Measurements from ENCODE around the gene CLNS1A.
"Not testable (repeated sequence)": the region's sequence is repeated elsewhere in the genome, so short reads cannot be mapped to it uniquely, and the experiment has no call there.

The CLNS1A gene
- 90.2 to 93.6 reads per million in 2 donors for total RNA-seq

- peak; percentile 29 for DNase-seq
Observed at GRCh38 chr11:77637345-77638165, at the start of gene CLNS1A. TSS of gene CLNS1A (minus strand) at chr11:77637794. CDS start at chr11:77637714, 80 bp downstream.

- no peak for DNase-seq
Observed at GRCh38 chr11:77687088-77687487, 49.5 kb upstream of the CLNS1A start.

- DNase-seq = no peak
Observed at GRCh38 chr11:77677138-77677537, 39.5 kb upstream of the CLNS1A start.

- no peak for DNase-seq
Observed at GRCh38 chr11:77672264-77672663, 34.7 kb upstream of the CLNS1A start.

- DNase-seq = no peak
Observed at GRCh38 chr11:77669848-77670511, 32.4 kb upstream of the CLNS1A start.

- no peak for DNase-seq
Observed at GRCh38 chr11:77668760-77669159, 31.2 kb upstream of the CLNS1A start.

GRCh38 chr11:77665240-77665965 is 27.8 kb upstream of the CLNS1A start:
- DNase-seq = no peak

- DNase-seq = no peak
Observed at GRCh38 chr11:77661670-77662069, 24.1 kb upstream of the CLNS1A start.

GRCh38 chr11:77660947-77661346 is 23.4 kb upstream of the CLNS1A start:
- no peak for DNase-seq

GRCh38 chr11:77658213-77659013 is 20.8 kb upstream of the CLNS1A start:
- DNase-seq = no peak

GRCh38 chr11:77656362-77656761 is 18.8 kb upstream of the CLNS1A start:
- DNase-seq = no peak

GRCh38 chr11:77654770-77655434 is 17.3 kb upstream of the CLNS1A start:
- no peak for DNase-seq

GRCh38 chr11:77650123-77650522 is 12.5 kb upstream of the CLNS1A start:
- DNase-seq = no peak

GRCh38 chr11:77647654-77648305 is 10.2 kb upstream of the CLNS1A start:
- no peak for DNase-seq

GRCh38 chr11:77644887-77645286 is 7.3 kb upstream of the CLNS1A start:
- no peak for DNase-seq

GRCh38 chr11:77642228-77642627 is 4.6 kb upstream of the CLNS1A start:
- DNase-seq = no peak

GRCh38 chr11:77636731-77637344 is 756 bp downstream of the CLNS1A start:
- no peak for DNase-seq

GRCh38 chr11:77633926-77634325 is 3.7 kb downstream of the CLNS1A start:
- not testable (repeated sequence) for DNase-seq

- no peak for DNase-seq
Observed at GRCh38 chr11:77630157-77630710, 7.4 kb downstream of the CLNS1A start.

- no peak for DNase-seq
Observed at GRCh38 chr11:77619576-77620198, 17.9 kb downstream of the CLNS1A start.
